GM19239 (cell line): ENCODE results near the gene PRIMA1.

Source experiments
- DNase-seq: peaks from one replicate; pipeline ENCODE4 v3.0.0; 2011; ENCODE audit warnings: low spot score; ENCODE audit not compliant: insufficient read length
- FAIRE-seq: peaks from 2 replicates; lab custom pipeline; 2011; peaks lifted over from hg19 to GRCh38; lab: Jason Lieb, UNC

Gene PRIMA1

DNA sequence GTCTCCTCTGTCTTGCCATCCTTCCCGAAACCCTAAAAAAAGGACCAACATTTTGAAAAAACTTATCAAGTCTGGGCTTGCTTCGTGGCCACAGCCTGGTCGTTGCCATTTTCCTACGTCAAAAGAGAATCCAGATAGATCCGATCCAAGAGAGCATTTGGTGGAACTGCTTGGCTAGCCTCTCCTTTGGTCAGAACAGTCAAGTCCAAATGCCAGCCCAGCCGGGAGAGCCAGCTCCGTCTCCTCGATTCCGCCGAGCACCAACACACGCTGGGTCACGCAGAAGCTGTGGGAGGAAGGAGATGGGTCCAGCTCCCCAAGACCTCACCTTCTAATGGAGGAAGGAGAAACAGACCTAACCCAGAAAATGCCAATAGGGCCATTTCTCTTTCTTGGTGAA is 9.3 kb upstream of the PRIMA1 start:
- FAIRE-seq, result no peak
- DNase-seq, result no peak

DNA sequence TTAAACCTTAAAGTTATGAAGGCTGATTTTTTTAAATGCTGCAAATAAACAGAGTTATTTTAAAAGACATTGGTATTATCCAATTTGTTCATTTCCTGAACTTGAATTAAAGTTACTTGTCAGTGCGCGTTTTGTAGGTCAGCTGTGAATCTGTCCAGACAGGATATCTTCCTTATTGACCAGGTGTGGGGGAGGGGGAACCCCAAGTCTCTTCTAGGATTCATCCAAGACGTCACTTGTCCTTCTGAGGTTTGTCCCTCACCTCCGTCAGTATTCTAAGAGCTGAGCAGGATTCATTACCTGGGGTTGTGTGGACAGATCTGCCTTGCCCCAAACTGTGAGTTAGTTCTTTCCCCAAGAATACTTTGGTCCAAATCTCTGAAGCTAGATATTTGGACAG is 8.8 kb upstream of the PRIMA1 start:
- FAIRE-seq, result no peak
- DNase-seq, result no peak

DNA sequence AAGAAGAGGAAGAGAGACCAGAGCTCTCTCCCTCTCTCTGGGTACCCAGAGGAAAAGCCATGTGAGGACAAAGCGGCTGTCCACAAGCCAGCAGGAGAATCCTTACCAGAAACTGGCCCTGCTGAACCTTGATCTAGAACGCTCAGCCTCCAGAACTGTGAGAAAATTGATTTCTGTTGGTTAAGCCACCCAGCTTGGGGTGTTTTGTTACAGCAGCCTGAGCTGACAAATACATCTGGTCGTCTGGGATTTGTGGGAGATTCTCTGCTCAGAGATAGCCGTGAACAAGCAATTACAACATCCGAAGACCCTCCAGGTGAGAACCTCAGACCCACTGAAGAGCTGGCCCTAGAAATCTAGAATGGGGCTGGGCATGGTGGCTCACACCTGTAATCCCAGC is 6.5 kb upstream of the PRIMA1 start:
- FAIRE-seq (no peak), DNase-seq (no peak)

GRCh38 chr14:93793555-93794324 is 5.5 kb upstream of the PRIMA1 start:
- FAIRE-seq, result no peak

DNA sequence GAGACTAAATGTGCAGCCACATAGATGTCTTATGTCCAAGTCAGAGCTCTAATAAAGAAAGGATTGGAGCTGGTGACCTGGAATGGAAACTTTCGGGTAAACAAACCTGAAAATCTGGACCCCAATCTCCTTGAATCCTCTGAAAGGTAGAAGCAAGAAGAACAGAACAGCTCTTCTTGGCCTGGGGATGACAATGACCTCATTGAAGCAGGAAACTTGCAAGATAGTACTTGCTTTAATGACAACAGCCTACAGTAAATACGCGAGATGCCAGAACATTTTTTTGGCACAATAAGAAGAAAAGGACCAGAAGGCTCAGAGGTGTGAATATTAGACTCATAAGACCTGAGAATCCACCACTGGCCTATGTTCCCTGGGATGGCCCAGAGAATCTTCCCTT is 4.1 kb upstream of the PRIMA1 start:
- no peak for DNase-seq
- no peak for FAIRE-seq

More at GRCh38 chr14:93793555-93794324, 5.5 kb upstream of the PRIMA1 start:
- DNase-seq, result no peak

- DNase-seq, result no peak
- no peak for FAIRE-seq
These were observed 2.7 kb upstream of the PRIMA1 start for GRCh38 chr14:93790966-93791365.

GRCh38 chr14:93789228-93790130 is 1.2 kb upstream of the PRIMA1 start:
- DNase-seq (no peak), FAIRE-seq (no peak)

- DNase-seq, result no peak
- FAIRE-seq, result no peak
These were observed 400 bp upstream of the PRIMA1 start for GRCh38 chr14:93788543-93789227.

GRCh38 chr14:93787465-93788292 is 606 bp downstream of the PRIMA1 start:
- no peak for FAIRE-seq
- DNase-seq, result no peak

DNA sequence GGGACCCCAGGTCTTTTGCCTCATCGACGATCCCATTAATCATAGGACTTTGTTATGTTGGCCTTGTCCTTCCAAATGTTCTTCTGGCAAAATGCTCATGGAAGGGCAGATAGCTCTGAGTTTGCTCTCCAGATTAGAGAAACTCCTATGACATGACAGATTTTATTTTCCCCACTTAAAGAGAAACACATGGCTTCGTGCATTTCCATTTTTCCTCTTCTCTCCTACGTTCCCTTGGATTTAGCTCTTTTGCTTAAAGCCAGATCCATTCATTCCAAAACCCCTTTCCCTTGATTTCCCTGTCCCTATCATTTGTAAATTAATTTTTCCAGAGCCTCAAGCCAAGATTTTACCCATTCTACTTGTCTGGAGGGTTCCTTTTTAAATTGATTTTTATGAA is 2.9 kb downstream of the PRIMA1 start:
- no peak for FAIRE-seq
- no peak for DNase-seq

DNA sequence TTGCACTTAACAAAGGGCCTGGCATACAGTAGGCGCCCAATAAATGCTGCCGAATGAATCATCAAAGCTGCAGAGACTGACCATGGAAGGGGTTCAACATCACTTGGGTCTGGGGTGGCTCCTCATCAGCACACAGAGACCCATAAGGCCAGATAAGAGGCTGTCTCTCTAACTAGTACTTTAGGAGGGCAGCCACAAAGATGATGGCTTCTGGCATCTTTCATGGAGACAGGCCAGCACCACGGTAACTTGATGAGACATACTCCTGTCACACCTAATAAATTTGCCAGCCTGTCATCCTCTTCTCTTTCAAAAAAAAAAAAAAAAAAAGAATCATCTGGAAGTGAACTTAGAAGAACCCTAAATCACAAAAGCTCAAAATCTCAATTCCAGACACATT is 3.4 kb downstream of the PRIMA1 start:
- no peak for FAIRE-seq
- DNase-seq, result no peak

DNA sequence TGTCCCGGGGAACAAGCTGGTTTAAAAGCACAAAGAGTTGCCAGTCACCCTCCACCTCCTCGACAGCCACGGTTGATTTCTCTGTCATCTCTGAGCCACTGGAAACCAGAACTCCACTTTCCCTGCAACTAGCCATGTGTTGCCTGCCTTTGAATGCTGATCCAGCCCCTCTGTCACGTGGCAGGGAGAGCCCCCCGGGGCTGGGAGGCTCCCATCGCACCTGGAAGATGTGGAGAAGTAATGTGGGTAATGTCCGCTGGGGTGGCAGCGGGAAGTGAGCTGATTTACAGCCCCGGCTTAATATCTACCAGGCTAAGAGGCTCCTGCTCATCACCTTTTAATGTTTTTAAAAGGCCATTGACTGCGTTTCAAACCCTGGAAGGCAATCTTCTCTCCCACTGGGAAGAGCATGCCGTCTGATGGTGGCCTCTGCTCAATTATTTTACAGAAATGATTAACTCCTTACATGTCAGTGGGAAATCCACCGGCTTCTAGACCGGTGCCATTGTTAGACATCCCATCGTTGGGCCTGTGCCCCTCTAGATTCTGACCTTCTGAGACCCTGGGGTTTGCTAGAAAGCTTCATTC is 7.4 kb downstream of the PRIMA1 start:
- DNase-seq (no peak), FAIRE-seq (no peak)

DNA sequence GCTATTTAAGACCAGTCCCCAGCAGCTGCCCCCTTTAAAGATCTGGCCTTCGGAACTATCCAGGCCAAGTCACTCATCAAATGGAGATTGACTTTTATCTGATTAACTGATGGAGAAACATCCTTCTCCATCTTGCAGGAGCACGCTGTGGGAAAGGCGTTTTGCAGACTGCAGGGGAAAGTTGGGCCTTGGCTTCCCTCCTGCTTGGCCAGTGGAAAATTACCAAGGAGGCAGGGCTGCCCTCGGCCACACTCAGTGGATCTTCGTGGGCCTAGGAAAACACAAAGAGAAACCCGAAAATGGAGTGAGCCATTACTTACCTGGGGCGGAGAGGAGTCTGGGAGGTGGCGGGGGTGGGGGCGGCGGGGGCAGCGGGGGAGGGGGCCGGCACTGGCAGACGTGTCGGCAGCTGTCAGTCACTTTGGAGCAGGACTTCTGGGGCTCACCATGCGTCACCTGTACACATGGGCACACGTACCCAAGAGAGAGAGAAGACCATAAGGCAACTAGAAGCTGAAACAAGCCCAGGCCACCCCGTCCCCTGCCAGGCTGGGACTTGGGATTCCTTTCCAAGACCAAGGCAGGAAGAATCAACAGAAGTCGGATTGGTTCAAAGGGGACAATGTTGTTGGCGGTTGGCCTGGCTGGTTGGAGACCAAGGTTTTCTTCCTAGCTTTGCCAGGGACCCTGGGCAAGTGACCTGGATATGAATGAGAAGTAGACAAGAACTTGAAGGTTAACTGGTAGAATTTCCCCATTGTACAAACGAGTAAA is 9.2 kb downstream of the PRIMA1 start:
- no peak for FAIRE-seq
- no peak for DNase-seq

DNA sequence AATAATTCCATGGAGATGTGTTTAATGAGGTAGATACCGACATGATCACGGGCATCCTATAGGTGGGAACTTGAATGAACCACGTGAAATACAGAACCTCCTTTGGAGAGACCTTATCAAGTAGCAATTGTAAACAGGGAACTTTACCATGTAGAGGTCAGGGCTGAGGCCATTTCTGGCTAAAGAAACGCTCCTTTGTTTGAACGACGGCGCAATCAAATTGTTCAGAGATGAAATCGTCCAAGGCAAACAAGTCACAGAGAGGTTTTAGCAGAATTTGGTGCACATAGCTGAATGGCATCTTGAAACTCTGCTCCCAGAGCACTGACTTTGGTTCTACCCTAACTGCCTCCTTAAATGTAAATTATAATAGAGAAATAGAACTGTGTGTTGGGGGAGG is 9.8 kb downstream of the PRIMA1 start:
- DNase-seq, result no peak
- FAIRE-seq, result no peak

DNA sequence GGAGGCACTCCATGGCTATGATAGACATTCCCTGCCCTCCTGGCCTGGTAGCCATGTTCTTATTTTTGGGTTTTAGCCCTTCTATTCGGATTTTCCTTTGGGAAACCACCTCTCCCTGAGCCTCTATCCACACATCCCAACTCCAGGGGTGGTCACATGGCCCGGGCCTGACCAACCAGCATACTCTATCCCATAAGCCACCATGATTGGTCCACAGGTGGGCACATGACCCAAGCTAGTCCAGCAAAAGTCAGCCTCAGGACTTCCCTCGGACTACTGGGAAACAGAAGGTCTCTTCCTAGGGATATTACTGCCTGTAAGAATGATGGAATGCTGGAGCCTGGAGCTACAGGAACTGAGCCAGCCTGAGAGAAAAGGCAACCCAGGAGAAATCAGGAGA is 12.5 kb downstream of the PRIMA1 start:
- FAIRE-seq (no peak), DNase-seq (no peak)

GRCh38 chr14:93775158-93775557 is 13.1 kb downstream of the PRIMA1 start:
- no peak for FAIRE-seq

DNA sequence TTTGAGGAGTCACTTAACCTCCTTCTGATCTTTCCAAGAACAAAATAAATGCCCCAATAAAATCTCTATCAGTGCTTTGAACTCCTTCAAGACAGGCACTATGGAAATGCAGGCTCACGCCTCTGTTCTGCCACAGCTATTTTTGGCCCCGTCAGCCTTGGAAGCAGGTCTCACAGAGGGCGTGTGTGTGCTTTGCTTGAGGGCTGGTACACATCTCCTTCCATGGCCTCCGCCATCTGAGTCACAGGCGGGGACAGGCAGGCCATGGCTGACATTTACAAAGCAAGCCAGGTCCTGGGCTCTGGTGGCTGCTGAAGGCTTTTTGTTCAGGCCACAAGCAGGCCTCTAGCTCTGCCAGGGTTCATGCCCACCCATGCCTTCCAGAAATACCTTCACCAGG is 16.0 kb downstream of the PRIMA1 start:
- FAIRE-seq (no peak), DNase-seq (no peak)

More at GRCh38 chr14:93775158-93775557, 13.1 kb downstream of the PRIMA1 start:
- DNase-seq, result no peak

DNA sequence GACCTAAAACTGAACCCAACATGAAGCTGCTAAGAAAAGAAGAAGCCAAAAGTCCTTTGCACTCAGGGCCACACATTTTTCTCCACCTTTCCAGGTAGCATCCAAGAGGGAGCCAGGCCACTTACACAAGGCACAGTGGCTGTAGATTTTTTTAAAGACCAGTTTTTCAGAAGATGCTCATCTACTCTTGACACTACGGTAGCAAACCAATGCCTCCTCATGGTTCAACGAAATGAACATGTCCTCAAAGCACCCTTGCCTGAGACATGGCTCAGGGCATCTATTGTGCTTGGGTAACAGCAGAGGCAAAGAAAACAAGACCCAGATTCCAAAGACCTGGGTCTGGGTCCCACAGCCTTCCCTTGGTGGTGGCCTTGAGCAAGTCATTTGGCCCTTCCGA is 22.3 kb downstream of the PRIMA1 start:
- DNase-seq (no peak), FAIRE-seq (no peak)

- DNase-seq (no peak), FAIRE-seq (no peak)
These were observed 23.1 kb downstream of the PRIMA1 start for GRCh38 chr14:93765155-93765554.
